Calu3 (cell line): Measurements from ENCODE around the gene RPGRIP1L. TPM values are rescaled to one million over a fixed set of nuclear protein-coding genes. Genes with fewer than 3 reads are reported as not detected.

Experiments
- BruUV-seq: library from RNA; stranded (reverse); fragments of 400-500 nt; replicated peaks from 2 replicates; lab custom pipeline; 2021; lab: Mats Ljungman, UMichigan
- CTCF ChIA-PET: fragments of 300-600 bp; sonication (Branson Sonifier 250); formaldehyde crosslinking; loops from one replicate; lab custom pipeline; 2022; ENCODE audit warnings: antibody characterized with exemption; lab: Charles Lee
- DNase-seq: peaks from one replicate; pipeline ENCODE4 v3.0.0; 2022
- H3K27ac Mint-ChIP-seq: one replicate; pipeline ENCODE4 v1.8.0; 2022; ENCODE audit warnings: mixed read lengths; ENCODE audit not compliant: unreplicated experiment
- H3K27me3 Mint-ChIP-seq: one replicate; pipeline ENCODE4 v1.8.0; 2022; ENCODE audit warnings: mixed read lengths; ENCODE audit not compliant: unreplicated experiment
- H3K36me3 Mint-ChIP-seq: one replicate; pipeline ENCODE4 v1.8.0; 2022; ENCODE audit warnings: mild to moderate bottlenecking, moderate library complexity, mixed read lengths; ENCODE audit not compliant: insufficient read depth, unreplicated experiment
- H3K4me1 Mint-ChIP-seq: one replicate; pipeline ENCODE4 v1.8.0; 2022; ENCODE audit warnings: mild to moderate bottlenecking, low read depth, mixed read lengths; ENCODE audit not compliant: unreplicated experiment
- H3K4me3 Mint-ChIP-seq: one replicate; pipeline ENCODE4 v1.8.0; 2022; ENCODE audit warnings: mild to moderate bottlenecking, low read depth, moderate library complexity, mixed read lengths; ENCODE audit not compliant: unreplicated experiment
- H3K9me3 Mint-ChIP-seq: one replicate; pipeline ENCODE4 v1.8.0; 2022; ENCODE audit warnings: low read depth, mixed read lengths; ENCODE audit not compliant: unreplicated experiment
- CTCF ChIP-seq: fragments of 200-600 bp; IDR thresholded peaks from one replicate; pipeline ENCODE4 v1.8.0; 2022; ENCODE audit warnings: antibody characterized with exemption; ENCODE audit not compliant: unreplicated experiment
- intact Hi-C: fragments of 100-400 bp; cut with micrococcal nuclease; formaldehyde crosslinking; loops from one replicate; pipeline ENCODE4 v1.10.0; 2022; ENCODE audit not compliant: unreplicated experiment
- total RNA-seq: library from RNA; stranded (reverse); gene quantifications from 2 replicates; pipeline ENCODE4 v1.2.3, GENCODE V29; 2022

RPGRIP1L gene
- total RNA-seq, 1 experiment from 2014 or later: 16.6 TPM

DNA sequence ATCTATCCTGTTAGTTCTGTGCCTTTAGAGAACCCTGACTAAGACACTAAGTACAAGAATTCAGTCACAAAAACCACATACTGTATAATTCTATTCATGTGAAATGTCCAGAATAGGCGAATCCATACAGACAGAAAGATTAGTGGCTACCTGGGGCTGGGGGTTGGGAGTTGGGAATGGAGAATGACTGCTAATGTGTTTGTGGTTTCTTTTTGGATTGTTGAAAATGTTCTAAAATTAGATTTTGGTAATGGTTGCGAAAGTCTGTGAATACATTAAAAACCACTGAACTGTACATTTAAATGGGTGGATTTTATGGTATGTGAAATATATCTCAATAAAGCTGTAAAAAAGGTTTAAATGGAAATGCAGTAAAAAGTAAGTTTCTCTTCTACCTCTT is 120.3 kb downstream of the RPGRIP1L start:
- Mint-ChIP-seq H3K36me3 (no peaks in the 10 kb centered on the region), H3K27me3 (peaks cover 15% of the 10 kb centered on the region), H3K9me3 (no peaks in the 10 kb centered on the region), H3K4me1 (no peaks in the 10 kb centered on the region), H3K4me3 (no peak overlapping the region), H3K27ac (no peak overlapping the region)
- intact Hi-C loops: no loop called here
- CTCF ChIA-PET: no interaction called here
- no peak for TF ChIP-seq CTCF
- DNase-seq: no peak
- BruUV-seq: no TSS peak

DNA sequence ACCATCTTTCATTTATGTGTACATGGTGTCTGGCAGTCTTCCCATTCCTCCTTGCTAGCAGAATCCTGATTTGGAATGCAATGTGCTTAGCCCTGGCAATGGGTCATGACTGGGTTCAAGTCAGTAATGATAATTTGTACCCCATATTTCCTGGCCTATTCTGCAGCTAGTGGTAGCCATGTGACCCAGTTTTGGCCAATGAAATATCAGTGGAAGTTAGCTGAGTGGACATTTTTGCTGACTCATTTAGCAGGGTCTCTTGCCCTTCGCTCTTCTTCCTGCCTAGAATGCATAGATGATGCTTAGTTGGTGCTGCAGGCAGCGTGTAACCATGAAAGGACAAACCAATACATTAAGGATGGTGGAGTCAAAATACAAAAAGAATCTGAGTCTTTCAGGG is 121.9 kb downstream of the RPGRIP1L start:
- Mint-ChIP-seq H3K36me3 (no peaks in the 10 kb centered on the region), H3K4me1 (no peaks in the 10 kb centered on the region), H3K27ac (no peak overlapping the region), H3K9me3 (no peaks in the 10 kb centered on the region), H3K4me3 (no peak overlapping the region), H3K27me3 (peaks cover 16% of the 10 kb centered on the region)
- TF ChIP-seq CTCF: no peak
- DNase-seq: no peak
- BruUV-seq: no TSS peak
- CTCF ChIA-PET: no interaction called here
- intact Hi-C loops: no loop called here

- Mint-ChIP-seq H3K27me3 (peaks cover 16% of the 10 kb centered on the region), H3K9me3 (no peaks in the 10 kb centered on the region), H3K27ac (no peak overlapping the region), H3K36me3 (no peaks in the 10 kb centered on the region), H3K4me3 (no peak overlapping the region), H3K4me1 (no peaks in the 10 kb centered on the region)
- intact Hi-C loops: no loop called here
- TF ChIP-seq CTCF: no peak
- CTCF ChIA-PET: no interaction called here
- no TSS peak for BruUV-seq
- no peak for DNase-seq
Observed at GRCh38 chr16:53580038-53580802, 123.4 kb downstream of the RPGRIP1L start.

DNA sequence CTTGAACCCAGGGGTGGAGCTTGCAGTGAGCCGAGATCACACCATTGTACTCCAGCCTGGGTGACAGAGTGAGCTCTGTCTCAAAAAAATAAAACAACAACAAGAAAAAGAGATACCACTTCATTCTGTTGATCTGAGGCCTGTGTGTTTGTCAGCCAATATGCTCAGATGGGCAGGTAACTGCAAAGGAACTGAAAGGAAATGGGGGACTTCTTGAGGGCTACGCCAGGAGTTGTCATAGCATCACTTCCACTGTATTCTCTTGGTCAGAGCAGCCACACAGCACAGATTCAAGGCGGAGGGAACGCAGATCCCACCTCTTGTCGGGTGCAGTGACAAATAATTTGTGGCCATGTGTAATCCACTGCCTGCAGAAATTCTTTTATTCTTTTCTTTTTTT is 126.8 kb downstream of the RPGRIP1L start:
- intact Hi-C loops: no loop called here
- Mint-ChIP-seq H3K9me3 (peaks cover 4% of the 10 kb centered on the region), H3K4me3 (no peak overlapping the region), H3K27me3 (peaks cover 16% of the 10 kb centered on the region), H3K4me1 (no peaks in the 10 kb centered on the region), H3K36me3 (no peaks in the 10 kb centered on the region), H3K27ac (no peak overlapping the region)
- no peak for DNase-seq
- no TSS peak for BruUV-seq
- no peak for TF ChIP-seq CTCF
- CTCF ChIA-PET: interaction anchor here (0.7 kb wide), 1 partner anchor 14 kb away, joined by 4 read pairs; no protein-coding TSS in a partner anchor
